GM12878 (cell line): ENCODE results near the gene KIF12. TPM values are rescaled to one million over a fixed set of nuclear protein-coding genes. Genes with fewer than 3 reads are reported as not detected.
"Not testable (repeated sequence)": the region's sequence is repeated elsewhere in the genome, so short reads cannot be mapped to it uniquely, and the experiment has no call there.

Experiments used
- ATAC-seq: fragments of 200-7000 bp; cut with Tn5 transposase; 3 replicates; pipeline ENCODE4 v1.9.1; 2020; ENCODE audit warnings: mild to moderate bottlenecking, moderate library complexity
- BruUV-seq: library from RNA; stranded (reverse); fragments of 400-500 nt; replicated peaks from 2 replicates; lab custom pipeline; 2021; lab: Mats Ljungman, UMichigan
- CTCF ChIA-PET: fragments of 300-600 bp; sonication (Branson Sonifier 250); formaldehyde crosslinking; extraction: SDS; loops from one replicate; lab custom pipeline; 2021; ENCODE audit warnings: inconsistent platforms; lab: Yijun Ruan, JAX
- POLR2A ChIA-PET: fragments of 350-600 bp; formaldehyde crosslinking; extraction: SDS; loops from one replicate; lab custom pipeline; 2021; ENCODE audit warnings: inconsistent platforms; lab: Charles Lee
- RAD21 ChIA-PET: fragments of 300-600 bp; sonication (Branson Sonifier 250); formaldehyde crosslinking; loops from one replicate; lab custom pipeline; 2023; ENCODE audit warnings: antibody characterized with exemption; ENCODE audit not compliant: unreplicated experiment; lab: Charles Lee
- SMC1A ChIA-PET: fragments of 300-600 bp; sonication (Branson Sonifier 250); formaldehyde crosslinking; loops from one replicate; lab custom pipeline; 2023; ENCODE audit not compliant: unreplicated experiment, uncharacterized antibody; lab: Charles Lee
- DNase-seq: peaks from one replicate; pipeline ENCODE4 v3.0.0-alpha.2; 2011; ENCODE audit warnings: low read depth, low spot score
- FAIRE-seq: peaks from 3 replicates; lab custom pipeline; 2011; peaks lifted over from hg19 to GRCh38; lab: Jason Lieb, UNC
- H2AFZ ChIP-seq: 2 replicates; pipeline ENCODE4 v1.6.0; 2011; ENCODE audit warnings: low read depth, low read length, control low read depth; ENCODE audit not compliant: control insufficient read depth
- H3K27ac ChIP-seq: 2 replicates; pipeline ENCODE4 v1.5.1; 2011; ENCODE audit warnings: control low read depth; ENCODE audit not compliant: control insufficient read depth, insufficient read depth
- H3K27me3 ChIP-seq, 2 experiments: replicated peaks in 1 of 2; 2 replicates each; pipeline versions ENCODE4 v1.6.0 to v1.6.1; 2011; ENCODE audit warnings: low read length in 1 of 2; ENCODE audit not compliant: control insufficient read depth in 2 of 2, insufficient read depth in 2 of 2
- H3K36me3 ChIP-seq, 2 experiments: 2 replicates each; pipeline ENCODE4 v1.5.1; 2011; ENCODE audit warnings: low read length in 1 of 2; ENCODE audit not compliant: control insufficient read depth in 2 of 2, insufficient read depth in 2 of 2
- H3K4me1 ChIP-seq: 2 replicates; pipeline ENCODE4 v1.6.1; 2011; ENCODE audit warnings: mild to moderate bottlenecking, low read length, moderate library complexity, mixed read lengths; ENCODE audit not compliant: control insufficient read depth, insufficient read depth
- H3K4me2 ChIP-seq: 2 replicates; pipeline ENCODE4 v1.6.0; 2011; ENCODE audit warnings: control low read depth; ENCODE audit not compliant: control insufficient read depth, insufficient read depth
- H3K4me3 ChIP-seq: fragments of 200-600 bp; sonication (generic); 2 replicates; pipeline ENCODE4 v1.5.1; 2016
- H3K79me2 ChIP-seq: 2 replicates; pipeline ENCODE4 v1.6.0; 2011; ENCODE audit warnings: low read length; ENCODE audit not compliant: control insufficient read depth, insufficient read depth
- H3K9ac ChIP-seq: 2 replicates; pipeline ENCODE4 v1.8.0; 2011; ENCODE audit warnings: low read length, control low read depth, mixed read lengths; ENCODE audit not compliant: control insufficient read depth, insufficient read depth
- H3K9me3 ChIP-seq: replicated peaks from 3 replicates; pipeline ENCODE4 v1.5.1; 2011; ENCODE audit warnings: mild to moderate bottlenecking, low read length; ENCODE audit not compliant: control insufficient read depth, insufficient read depth
- H4K20me1 ChIP-seq: 2 replicates; pipeline ENCODE4 v1.6.0; 2011; ENCODE audit not compliant: control insufficient read depth, insufficient read depth
- TCF3 ChIP-seq: IDR thresholded peaks from 2 replicates; pipeline ENCODE4 v1.6.1; 2012; ENCODE audit warnings: low read depth, mild to moderate bottlenecking, low read length, borderline replicate concordance; ENCODE audit not compliant: insufficient read depth
- in situ Hi-C: fragments of 300-500 bp; cut with MboI; formaldehyde crosslinking; loops from 9 replicates; pipeline ENCODE4 v1.14.3; 2018; ENCODE audit warnings: mixed read lengths
- intact Hi-C: fragments of 100-400 bp; cut with micrococcal nuclease; formaldehyde crosslinking; loops from one replicate; pipeline ENCODE4 v1.14.2; 2022; ENCODE audit not compliant: unreplicated experiment
- polyA plus RNA-seq, 11 experiments: library from polyadenylated mRNA; depleted of rRNA in 4 of 11; unstranded in 6 of 11; stranded (reverse) in 5 of 11; fragments of >200 nt; fragmentation: Nextera tagmentation in 4 of 11; fragmentation: Illumina TruSeq in 1 of 11; extraction: Ambion mirVana in 4 of 11; extraction: Trizol in 1 of 11; gene quantifications; 1 replicate in 1 of 11; 2 replicates in 10 of 11; pipeline versions ENCODE4 v1.2.1 to v1.2.3, GENCODE V29; 2011 to 2016; ENCODE audit warnings: inconsistent platforms in 2 of 11, missing spikeins in 2 of 11, low read depth in 1 of 11
- total RNA-seq, 4 experiments: library from RNA; depleted of rRNA in 3 of 4; stranded (reverse); fragments of >200 nt in 3 of 4; fragmentation: Illumina TruSeq in 1 of 4; extraction: Trizol in 1 of 4; gene quantifications; 2 replicates each; pipeline versions ENCODE4 v1.2.1 to v1.2.3, GENCODE V29; 2013 to 2021

Gene KIF12
- total and polyA plus RNA-seq, 10 of the 15 experiments (the other 5 are each of a cell fraction or from before 2014, with no cell fraction given): not detected

GRCh38 chr9:114046237-114046755 lies 52.8 kb downstream of the KIF12 start (continued):
- TF ChIP-seq TCF3: no peak

DNA sequence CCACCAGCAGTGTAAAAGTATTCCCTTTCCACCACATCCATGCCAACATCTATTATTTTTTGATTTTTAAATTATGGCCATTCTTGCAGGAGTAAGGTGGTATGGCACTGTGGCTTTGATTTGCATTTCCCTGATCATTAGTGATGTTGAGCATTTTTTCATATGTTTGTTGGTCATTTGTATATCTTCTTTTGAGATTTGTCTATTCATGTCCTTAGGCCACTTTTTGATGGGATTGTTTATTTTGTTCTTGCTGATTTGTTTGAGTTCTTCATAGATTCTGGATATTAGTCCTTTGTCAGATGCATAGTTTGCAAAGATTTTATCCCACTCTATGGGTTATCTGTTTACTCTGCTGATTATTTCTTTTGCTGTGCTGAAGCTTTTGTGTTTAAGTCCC lies 55.4 kb downstream of the KIF12 start:
- H2AFZ ChIP-seq, H3K9me3 ChIP-seq, H3K27me3 ChIP-seq, H3K4me1 ChIP-seq, H3K27ac ChIP-seq, POLR2A ChIA-PET, SMC1A ChIA-PET, DNase-seq, CTCF ChIA-PET, BruUV-seq, ATAC-seq, H3K36me3 ChIP-seq, H3K4me2 ChIP-seq, H3K79me2 ChIP-seq, intact Hi-C loops, H4K20me1 ChIP-seq, H3K9ac ChIP-seq, H3K4me3 ChIP-seq, RAD21 ChIA-PET, FAIRE-seq: not testable (repeated sequence)
- in situ Hi-C loops: loop anchor here (25.0 kb wide), 1 partner anchor 581 kb away; the partner anchor contains the start of gene RGS3

Other genes starting within 250 kb of the KIF12 start
- 0.06 TPM in 1 of 2 replicates, not detected in the other for gene ZNF618, start 223.0 kb downstream of the KIF12 start, total RNA-seq (2014; rRNA removed)
- gene ZNF618, start 223.0 kb downstream of the KIF12 start, total RNA-seq (2014; rRNA removed; fragmentation: Illumina TruSeq; extraction: Trizol): not detected in 2 replicates
- 0.08 TPM in 2 replicates for gene ZNF618, start 223.0 kb downstream of the KIF12 start, total RNA-seq (2021)
- gene ZNF618, start 223.0 kb downstream of the KIF12 start, polyA plus RNA-seq (2011; rRNA removed): 0.24 and 0.26 TPM in 2 replicates
- 0.01 TPM in 1 of 2 replicates, not detected in the other for gene ZNF618, start 223.0 kb downstream of the KIF12 start, polyA plus RNA-seq (2014; fragmentation: Illumina TruSeq; extraction: Trizol)
- gene ZNF618, start 223.0 kb downstream of the KIF12 start, polyA plus RNA-seq (2014; fragmentation: Nextera tagmentation; extraction: Ambion mirVana): under 1 TPM in 1 of 2 experiments, not detected in 1; 0.02 TPM
- gene ZNF618, start 223.0 kb downstream of the KIF12 start, polyA plus RNA-seq (2014; rRNA removed): 0.01 and 0.04 TPM in 2 replicates
- gene ZNF618, start 223.0 kb downstream of the KIF12 start, polyA plus RNA-seq (2016; fragmentation: Nextera tagmentation; extraction: Ambion mirVana): under 1 TPM; 0.06 to 0.07 TPM
- 0.05 TPM in 1 of 2 replicates, not detected in the other for gene AMBP, start 21.0 kb downstream of the KIF12 start, total RNA-seq (2014; rRNA removed)
- gene AMBP, start 21.0 kb downstream of the KIF12 start, total RNA-seq (2014; rRNA removed; fragmentation: Illumina TruSeq; extraction: Trizol): not detected in 2 replicates
- gene AMBP, start 21.0 kb downstream of the KIF12 start, total RNA-seq (2021): 1.9 and 2.3 TPM in 2 replicates
- 0.09 and 0.18 TPM in 2 replicates for gene AMBP, start 21.0 kb downstream of the KIF12 start, polyA plus RNA-seq (2011; rRNA removed)
- not detected in 2 replicates for gene AMBP, start 21.0 kb downstream of the KIF12 start, polyA plus RNA-seq (2014; fragmentation: Illumina TruSeq; extraction: Trizol)
- gene AMBP, start 21.0 kb downstream of the KIF12 start, polyA plus RNA-seq (2014; fragmentation: Nextera tagmentation; extraction: Ambion mirVana): not detected
- not detected in 2 replicates for gene AMBP, start 21.0 kb downstream of the KIF12 start, polyA plus RNA-seq (2014; rRNA removed)
- under 1 TPM in 1 of 2 experiments, not detected in 1; 0.11 TPM for gene AMBP, start 21.0 kb downstream of the KIF12 start, polyA plus RNA-seq (2016; fragmentation: Nextera tagmentation; extraction: Ambion mirVana)
- gene COL27A1, start 56.2 kb upstream of the KIF12 start, total RNA-seq (2014; rRNA removed): not detected in 2 replicates
- gene COL27A1, start 56.2 kb upstream of the KIF12 start, total RNA-seq (2014; rRNA removed; fragmentation: Illumina TruSeq; extraction: Trizol): not detected in 2 replicates
- gene COL27A1, start 56.2 kb upstream of the KIF12 start, total RNA-seq (2021): 0.10 and 0.21 TPM in 2 replicates
- not detected in 2 replicates for gene COL27A1, start 56.2 kb upstream of the KIF12 start, polyA plus RNA-seq (2011; rRNA removed)
- gene COL27A1, start 56.2 kb upstream of the KIF12 start, polyA plus RNA-seq (2014; fragmentation: Illumina TruSeq; extraction: Trizol): not detected in 2 replicates
- not detected for gene COL27A1, start 56.2 kb upstream of the KIF12 start, polyA plus RNA-seq (2014; fragmentation: Nextera tagmentation; extraction: Ambion mirVana)
- not detected in 2 replicates for gene COL27A1, start 56.2 kb upstream of the KIF12 start, polyA plus RNA-seq (2014; rRNA removed)
- gene COL27A1, start 56.2 kb upstream of the KIF12 start, polyA plus RNA-seq (2016; fragmentation: Nextera tagmentation; extraction: Ambion mirVana): not detected
- not detected in 2 replicates for gene ORM1, start 223.8 kb upstream of the KIF12 start, total RNA-seq (2014; rRNA removed)
- not detected in 2 replicates for gene ORM1, start 223.8 kb upstream of the KIF12 start, total RNA-seq (2014; rRNA removed; fragmentation: Illumina TruSeq; extraction: Trizol)
- 3.5 and 4.4 TPM in 2 replicates for gene ORM1, start 223.8 kb upstream of the KIF12 start, total RNA-seq (2021)
- not detected in 2 replicates for gene ORM1, start 223.8 kb upstream of the KIF12 start, polyA plus RNA-seq (2011; rRNA removed)
- not detected in 2 replicates for gene ORM1, start 223.8 kb upstream of the KIF12 start, polyA plus RNA-seq (2014; fragmentation: Illumina TruSeq; extraction: Trizol)
- not detected for gene ORM1, start 223.8 kb upstream of the KIF12 start, polyA plus RNA-seq (2014; fragmentation: Nextera tagmentation; extraction: Ambion mirVana)
- gene ORM1, start 223.8 kb upstream of the KIF12 start, polyA plus RNA-seq (2014; rRNA removed): not detected in 2 replicates
- gene ORM1, start 223.8 kb upstream of the KIF12 start, polyA plus RNA-seq (2016; fragmentation: Nextera tagmentation; extraction: Ambion mirVana): not detected
- not detected in 2 replicates for gene ORM2, start 230.6 kb upstream of the KIF12 start, total RNA-seq (2014; rRNA removed)
- gene ORM2, start 230.6 kb upstream of the KIF12 start, total RNA-seq (2014; rRNA removed; fragmentation: Illumina TruSeq; extraction: Trizol): not detected in 2 replicates
- 0.64 TPM in 1 of 2 replicates, not detected in the other for gene ORM2, start 230.6 kb upstream of the KIF12 start, total RNA-seq (2021)
- gene ORM2, start 230.6 kb upstream of the KIF12 start, polyA plus RNA-seq (2011; rRNA removed): not detected in 2 replicates
- gene ORM2, start 230.6 kb upstream of the KIF12 start, polyA plus RNA-seq (2014; fragmentation: Illumina TruSeq; extraction: Trizol): not detected in 2 replicates
- not detected for gene ORM2, start 230.6 kb upstream of the KIF12 start, polyA plus RNA-seq (2014; fragmentation: Nextera tagmentation; extraction: Ambion mirVana)
- not detected in 2 replicates for gene ORM2, start 230.6 kb upstream of the KIF12 start, polyA plus RNA-seq (2014; rRNA removed)
- gene ORM2, start 230.6 kb upstream of the KIF12 start, polyA plus RNA-seq (2016; fragmentation: Nextera tagmentation; extraction: Ambion mirVana): not detected